HG02610 (cell line): Measurements from ENCODE around the gene CLSTN3.

Experiments used
- ATAC-seq: cut with Tn5 transposase; IDR thresholded peaks from one replicate; pipeline ENCODE4 v1.9.1; 2021; ENCODE audit warnings: mild to moderate bottlenecking, moderate library complexity; ENCODE audit not compliant: unreplicated experiment

The CLSTN3 gene

GRCh38 chr12:7146906-7147305 is 16.7 kb downstream of the CLSTN3 start:
- ATAC-seq: no peak

GRCh38 chr12:7150356-7150755 is 20.2 kb downstream of the CLSTN3 start:
- no peak for ATAC-seq

- no peak for ATAC-seq
Measured at GRCh38 chr12:7150841-7151240, 20.7 kb downstream of the CLSTN3 start.

GRCh38 chr12:7151532-7151931 is 21.4 kb downstream of the CLSTN3 start:
- no peak for ATAC-seq

GRCh38 chr12:7152818-7153217 is 22.6 kb downstream of the CLSTN3 start:
- no peak for ATAC-seq

GRCh38 chr12:7154042-7154441 is 23.9 kb downstream of the CLSTN3 start:
- no peak for ATAC-seq

- ATAC-seq: no peak
Measured at GRCh38 chr12:7154901-7155470, 24.8 kb downstream of the CLSTN3 start.

- no peak for ATAC-seq
Measured at GRCh38 chr12:7155471-7156034, 25.4 kb downstream of the CLSTN3 start.

GRCh38 chr12:7156259-7157197 is 26.4 kb downstream of the CLSTN3 start:
- no peak for ATAC-seq

GRCh38 chr12:7157391-7157790 is 27.2 kb downstream of the CLSTN3 start:
- no peak for ATAC-seq

GRCh38 chr12:7158781-7159609 is 28.8 kb downstream of the CLSTN3 start:
- ATAC-seq: no peak

GRCh38 chr12:7160183-7160582 is 30.0 kb downstream of the CLSTN3 start:
- no peak for ATAC-seq

GRCh38 chr12:7161327-7161726 is 31.2 kb downstream of the CLSTN3 start:
- ATAC-seq: no peak

- ATAC-seq: no peak
Measured at GRCh38 chr12:7161811-7162210, 31.6 kb downstream of the CLSTN3 start.

- ATAC-seq: no peak
Measured at GRCh38 chr12:7162691-7163114, 32.5 kb downstream of the CLSTN3 start.

GRCh38 chr12:7169951-7170350 is 39.8 kb downstream of the CLSTN3 start:
- no peak for ATAC-seq

GRCh38 chr12:7171854-7172253 is 41.7 kb downstream of the CLSTN3 start:
- ATAC-seq: no peak

- no peak for ATAC-seq
Measured at GRCh38 chr12:7175493-7175892, 45.3 kb downstream of the CLSTN3 start.

GRCh38 chr12:7176595-7176994 is 46.4 kb downstream of the CLSTN3 start:
- no peak for ATAC-seq

- ATAC-seq: no peak
Measured at GRCh38 chr12:7178481-7178880, 48.3 kb downstream of the CLSTN3 start.

GRCh38 chr12:7180685-7181084 is 50.5 kb downstream of the CLSTN3 start:
- no peak for ATAC-seq
